Measurements from ENCODE around the gene MICAL2. TPM values are rescaled to one million over a fixed set of nuclear protein-coding genes. Genes with fewer than 3 reads are reported as not detected.

The MICAL2 gene
- polyA plus RNA-seq, 1 experiment, result 135 TPM

- Histone ChIP-seq H3K4me3 (ENCODE audit: low read depth, low read length) (no peak overlapping the region), H3K27me3 (ENCODE audit: control insufficient read depth, insufficient read depth, low read length) (no peaks in the 10 kb centered on the region), H3K36me3 (ENCODE audit: control insufficient read depth, insufficient read depth, low read length) (0 out of 2 replicates have a peak, but pooled peaks cover 3% of the 10 kb centered on the region)
- ChIA-PET POLR2A (interaction anchor here (0.6 to 1.0 kb wide), 3 partner anchors 16 to 113 kb away, joined by 3 to 4 read pairs (median 3); no protein-coding TSS in a partner anchor), CTCF (interaction anchor here (0.8 to 2.1 kb wide), 9 partner anchors 8 to 147 kb away, joined by 3 to 8 read pairs (median 4); no protein-coding TSS in a partner anchor)
- no peak for DNase-seq (ENCODE audit: low read depth)
- TF ChIP-seq, protein P1, sequence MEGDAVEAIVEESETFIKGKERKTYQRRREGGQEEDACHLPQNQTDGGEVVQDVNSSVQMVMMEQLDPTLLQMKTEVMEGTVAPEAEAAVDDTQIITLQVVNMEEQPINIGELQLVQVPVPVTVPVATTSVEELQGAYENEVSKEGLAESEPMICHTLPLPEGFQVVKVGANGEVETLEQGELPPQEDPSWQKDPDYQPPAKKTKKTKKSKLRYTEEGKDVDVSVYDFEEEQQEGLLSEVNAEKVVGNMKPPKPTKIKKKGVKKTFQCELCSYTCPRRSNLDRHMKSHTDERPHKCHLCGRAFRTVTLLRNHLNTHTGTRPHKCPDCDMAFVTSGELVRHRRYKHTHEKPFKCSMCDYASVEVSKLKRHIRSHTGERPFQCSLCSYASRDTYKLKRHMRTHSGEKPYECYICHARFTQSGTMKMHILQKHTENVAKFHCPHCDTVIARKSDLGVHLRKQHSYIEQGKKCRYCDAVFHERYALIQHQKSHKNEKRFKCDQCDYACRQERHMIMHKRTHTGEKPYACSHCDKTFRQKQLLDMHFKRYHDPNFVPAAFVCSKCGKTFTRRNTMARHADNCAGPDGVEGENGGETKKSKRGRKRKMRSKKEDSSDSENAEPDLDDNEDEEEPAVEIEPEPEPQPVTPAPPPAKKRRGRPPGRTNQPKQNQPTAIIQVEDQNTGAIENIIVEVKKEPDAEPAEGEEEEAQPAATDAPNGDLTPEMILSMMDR (IDR thresholded peaks at IDR 0.05; ENCODE audit: insufficient read depth, low read depth, low read length), result no peak
These were observed 89.0 kb downstream of the MICAL2 start for GRCh38 chr11:12199231-12199948.

- no peak overlapping the region for H3K4me3 ChIP-seq (ENCODE audit: low read depth, low read length)
- ChIA-PET POLR2A (interaction anchor here (0.6 to 1.0 kb wide), 5 partner anchors 17 to 345 kb away, joined by 3 to 5 read pairs (median 4); no protein-coding TSS in a partner anchor), CTCF (interaction anchor here (0.8 to 2.1 kb wide), 9 partner anchors 9 to 153 kb away, joined by 3 to 8 read pairs (median 4); no protein-coding TSS in a partner anchor)
- H3K27me3 ChIP-seq (ENCODE audit: control insufficient read depth, insufficient read depth, low read length), result no peaks in the 10 kb centered on the region
- 0 out of 2 replicates have a peak, but pooled peaks cover 3% of the 10 kb centered on the region for H3K36me3 ChIP-seq (ENCODE audit: control insufficient read depth, insufficient read depth, low read length)
- DNase-seq (ENCODE audit: low read depth), result peak; percentile 79
- TF ChIP-seq, protein P1 (IDR thresholded peaks at IDR 0.05; ENCODE audit: insufficient read depth, low read depth, low read length), result no peak
These were observed 90.0 kb downstream of the MICAL2 start for GRCh38 chr11:12200279-12200990.

- ChIA-PET CTCF (interaction anchor here (1.1 to 1.5 kb wide), 6 partner anchors 14 to 154 kb away, joined by 3 to 5 read pairs (median 3); no protein-coding TSS in a partner anchor), POLR2A (interaction anchor here (0.6 to 0.9 kb wide), 2 partner anchors 32 to 346 kb away, joined by 5 read pairs; no protein-coding TSS in a partner anchor)
- 0 out of 2 replicates have a peak, but pooled peaks cover 3% of the 10 kb centered on the region for H3K36me3 ChIP-seq (ENCODE audit: control insufficient read depth, insufficient read depth, low read length)
- H3K27me3 ChIP-seq (ENCODE audit: control insufficient read depth, insufficient read depth, low read length), result no peaks in the 10 kb centered on the region
- peak; percentile 93 for DNase-seq (ENCODE audit: low read depth)
- no peak overlapping the region for H3K4me3 ChIP-seq (ENCODE audit: low read depth, low read length)
- TF ChIP-seq, protein P1 (IDR thresholded peaks at IDR 0.05; ENCODE audit: insufficient read depth, low read depth, low read length), result no peak
These were observed 90.9 kb downstream of the MICAL2 start for GRCh38 chr11:12200991-12201985.

DNA sequence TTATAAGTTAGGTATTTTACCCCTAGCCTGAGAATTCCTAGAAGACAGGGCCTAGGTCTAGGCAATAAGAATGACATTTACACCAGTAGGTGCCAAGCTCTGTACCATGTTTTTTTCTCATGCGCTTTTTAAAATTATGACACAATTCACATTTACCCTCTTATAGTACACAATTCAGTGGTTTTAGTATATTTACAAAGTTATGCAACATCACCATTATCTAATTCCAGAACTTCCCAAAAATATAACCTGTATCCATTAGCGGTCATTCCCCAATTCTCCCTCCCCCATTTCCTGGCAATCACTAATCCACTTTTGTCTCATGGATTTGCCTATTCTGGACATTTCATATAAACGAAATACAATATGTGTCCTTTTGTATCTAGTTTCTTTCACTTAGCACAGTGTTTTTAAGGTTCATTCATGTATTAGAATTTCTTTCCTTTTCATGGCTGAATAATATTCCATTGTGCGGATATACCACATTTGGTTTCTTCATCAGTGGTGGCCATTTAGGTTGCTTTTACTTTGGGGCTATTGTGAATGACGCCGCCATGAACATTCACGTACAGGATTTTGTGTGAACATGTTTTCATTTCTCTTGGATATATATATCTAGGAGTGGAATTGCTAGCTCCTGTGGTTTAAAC lies 92.4 kb downstream of the MICAL2 start:
- POLR2A ChIA-PET, result no interaction called here

More for the DNA sequence above, 92.4 kb downstream of the MICAL2 start:
- CTCF ChIA-PET, result interaction anchor here (0.6 to 1.2 kb wide), 2 partner anchors 16 to 579 kb away, joined by 3 read pairs; no protein-coding TSS in a partner anchor
- no peak overlapping the region for H3K4me3 ChIP-seq (ENCODE audit: low read depth, low read length)
- 0 out of 2 replicates have a peak, but pooled peaks cover 3% of the 10 kb centered on the region for H3K36me3 ChIP-seq (ENCODE audit: control insufficient read depth, insufficient read depth, low read length)
- TF ChIP-seq, protein P1 (IDR thresholded peaks at IDR 0.05; ENCODE audit: insufficient read depth, low read depth, low read length), result no peak
- no peaks in the 10 kb centered on the region for H3K27me3 ChIP-seq (ENCODE audit: control insufficient read depth, insufficient read depth, low read length)
- DNase-seq (ENCODE audit: low read depth), result no peak

Data from BJ (cell line).